A673 (cell line): ENCODE measurements around the gene ZNF48.

ENCODE experiments used
- EZH2 ChIP-seq: fragments of 200-600 bp; sonication (generic); IDR thresholded peaks from 2 replicates; pipeline ENCODE4 v1.6.1; 2017; ENCODE audit warnings: borderline replicate concordance, low read depth, mild to moderate bottlenecking, mixed read lengths, antibody characterized with exemption, low read length; ENCODE audit not compliant: poor library complexity, severe bottlenecking
- TF ChIP-seq, protein P1 (sequence below): fragments of 300-800, 200-600 bp; sonication (generic); conservative IDR thresholded peaks from 2 replicates; pipeline ENCODE4 v1.5.1; 2017; ENCODE audit warnings: low read depth, mild to moderate bottlenecking, antibody characterized with exemption, low read length, moderate library complexity, mixed read lengths

DNA sequence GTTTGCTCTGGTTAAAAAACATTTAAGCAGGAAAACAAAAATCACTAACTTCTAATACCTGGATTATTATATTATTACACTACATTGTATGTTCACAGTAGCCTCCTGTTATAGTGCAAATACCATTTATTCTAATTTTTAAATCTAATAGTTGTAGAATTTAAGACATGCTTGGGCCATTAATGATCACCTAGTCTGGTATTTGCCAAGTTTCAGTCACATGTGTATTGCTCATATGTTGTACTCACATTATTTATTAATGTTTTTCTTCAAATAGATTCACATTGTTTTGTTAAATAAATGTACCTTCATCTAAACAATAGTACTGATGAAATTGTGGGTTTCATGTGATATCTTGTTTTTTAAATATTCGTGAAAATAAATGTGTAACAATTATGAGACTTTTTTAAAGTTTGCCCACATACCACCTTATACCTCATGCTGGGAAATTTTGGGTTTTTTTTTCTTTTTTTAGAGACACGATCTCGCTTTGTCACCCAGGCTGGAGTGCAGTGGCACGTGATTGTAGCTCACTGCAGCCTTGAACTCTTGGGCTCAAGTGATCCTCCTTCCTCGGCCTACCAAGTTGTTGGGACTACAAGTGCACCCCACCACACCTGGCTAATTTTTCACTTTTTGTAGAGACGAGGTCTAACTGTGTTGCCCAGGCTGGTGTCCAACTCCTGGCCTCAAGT, 18.0 kb downstream of the ZNF48 start:
- TF ChIP-seq, protein P1, sequence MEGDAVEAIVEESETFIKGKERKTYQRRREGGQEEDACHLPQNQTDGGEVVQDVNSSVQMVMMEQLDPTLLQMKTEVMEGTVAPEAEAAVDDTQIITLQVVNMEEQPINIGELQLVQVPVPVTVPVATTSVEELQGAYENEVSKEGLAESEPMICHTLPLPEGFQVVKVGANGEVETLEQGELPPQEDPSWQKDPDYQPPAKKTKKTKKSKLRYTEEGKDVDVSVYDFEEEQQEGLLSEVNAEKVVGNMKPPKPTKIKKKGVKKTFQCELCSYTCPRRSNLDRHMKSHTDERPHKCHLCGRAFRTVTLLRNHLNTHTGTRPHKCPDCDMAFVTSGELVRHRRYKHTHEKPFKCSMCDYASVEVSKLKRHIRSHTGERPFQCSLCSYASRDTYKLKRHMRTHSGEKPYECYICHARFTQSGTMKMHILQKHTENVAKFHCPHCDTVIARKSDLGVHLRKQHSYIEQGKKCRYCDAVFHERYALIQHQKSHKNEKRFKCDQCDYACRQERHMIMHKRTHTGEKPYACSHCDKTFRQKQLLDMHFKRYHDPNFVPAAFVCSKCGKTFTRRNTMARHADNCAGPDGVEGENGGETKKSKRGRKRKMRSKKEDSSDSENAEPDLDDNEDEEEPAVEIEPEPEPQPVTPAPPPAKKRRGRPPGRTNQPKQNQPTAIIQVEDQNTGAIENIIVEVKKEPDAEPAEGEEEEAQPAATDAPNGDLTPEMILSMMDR: no peak
- no peak for TF ChIP-seq EZH2
